Stimulated activated CD8-positive, alpha-beta memory T cell treated with anti-CD3 and anti-CD28 coated beads, Interleukin-12 subunit alpha, Interleukin-12 subunit beta, amount 100 ng/mL, for 24 hours (primary cell): ENCODE measurements around the gene SMIM35.
"Not testable (repeated sequence)": the region's sequence is repeated elsewhere in the genome, so short reads cannot be mapped to it uniquely, and the experiment has no call there.

Experiments used
- DNase-seq: peaks from one replicate; pipeline ENCODE4 v3.0.0-alpha.2; 2020; ENCODE audit errors: extremely low read depth

The SMIM35 gene

DNA sequence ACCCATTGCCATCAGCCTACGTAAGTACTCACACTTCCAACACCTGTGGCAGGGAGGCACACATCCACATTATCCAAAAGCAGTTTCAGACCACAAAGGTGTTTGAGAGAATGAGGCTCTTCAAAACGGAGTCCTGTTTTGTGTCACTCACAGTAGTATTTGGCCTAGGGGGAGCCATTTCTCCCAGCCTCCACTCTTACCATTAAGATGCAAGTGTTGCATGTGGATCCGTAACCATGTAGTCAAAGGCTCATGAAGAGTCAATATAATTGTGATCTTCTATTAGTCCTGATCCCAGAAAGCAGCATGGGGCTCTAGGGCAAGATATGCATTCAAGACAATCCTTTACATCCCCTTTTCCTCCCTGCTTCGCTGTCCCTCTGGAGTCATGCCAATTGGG, 59.1 kb downstream of the SMIM35 start:
- no peak for DNase-seq

DNA sequence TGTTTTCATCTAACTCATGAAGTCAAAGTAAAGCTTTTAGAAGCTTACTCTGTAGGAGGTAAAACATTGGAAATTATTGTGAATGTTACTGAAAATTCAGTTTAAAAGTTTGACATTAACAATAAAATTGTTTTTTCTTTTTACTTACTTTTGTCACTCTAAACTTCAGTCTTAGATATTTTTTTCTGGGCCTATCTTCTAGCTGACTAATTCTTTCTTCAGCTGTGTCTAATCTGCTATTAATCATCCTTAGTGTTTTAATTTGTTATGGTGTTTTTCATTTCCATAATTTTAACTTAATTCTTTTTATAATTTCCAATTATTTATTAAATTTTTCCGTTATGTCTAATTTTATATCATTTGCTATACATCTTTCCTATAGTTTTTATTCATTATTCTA, 65.6 kb downstream of the SMIM35 start:
- DNase-seq = no peak

- DNase-seq = no peak
Observed at GRCh38 chr11:118018401-118018800, 68.4 kb downstream of the SMIM35 start.

- no peak for DNase-seq
Observed at GRCh38 chr11:118017631-118018315, 69.0 kb downstream of the SMIM35 start.

GRCh38 chr11:118017111-118017510, 69.7 kb downstream of the SMIM35 start:
- DNase-seq = no peak

DNA sequence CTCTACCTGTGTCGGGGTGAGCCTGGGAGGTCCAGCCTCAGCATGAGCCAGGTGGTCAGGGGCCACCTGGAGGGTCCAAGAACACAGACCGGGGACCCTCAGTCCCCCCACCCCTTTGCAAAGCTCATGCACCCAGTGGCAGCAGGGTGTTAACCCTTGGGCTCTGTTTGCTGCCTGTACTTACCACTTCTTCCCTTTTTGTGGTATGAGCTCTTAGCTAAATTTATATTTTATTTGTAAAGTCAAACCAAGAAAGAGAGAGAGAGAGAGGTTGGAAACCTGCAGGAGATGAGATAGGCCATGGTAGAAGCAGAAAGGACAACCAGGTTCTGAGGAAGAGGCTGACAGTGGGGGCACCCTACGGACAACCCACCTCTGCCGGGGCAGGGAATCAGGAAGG, 70.7 kb downstream of the SMIM35 start:
- DNase-seq = no peak

GRCh38 chr11:118015385-118015841, 71.3 kb downstream of the SMIM35 start:
- no peak for DNase-seq

- DNase-seq = no peak
Observed at GRCh38 chr11:118014022-118014421, 72.7 kb downstream of the SMIM35 start.

GRCh38 chr11:118012083-118012669, 74.6 kb downstream of the SMIM35 start:
- no peak for DNase-seq

- DNase-seq = no peak
Observed at GRCh38 chr11:118010738-118011461, 75.9 kb downstream of the SMIM35 start.

- DNase-seq = no peak
Observed at GRCh38 chr11:118009864-118010737, 76.7 kb downstream of the SMIM35 start.

GRCh38 chr11:118008271-118008911, 78.4 kb downstream of the SMIM35 start:
- no peak for DNase-seq

- DNase-seq = not testable (repeated sequence)
Observed at GRCh38 chr11:118007563-118008270, 79.0 kb downstream of the SMIM35 start.

DNA sequence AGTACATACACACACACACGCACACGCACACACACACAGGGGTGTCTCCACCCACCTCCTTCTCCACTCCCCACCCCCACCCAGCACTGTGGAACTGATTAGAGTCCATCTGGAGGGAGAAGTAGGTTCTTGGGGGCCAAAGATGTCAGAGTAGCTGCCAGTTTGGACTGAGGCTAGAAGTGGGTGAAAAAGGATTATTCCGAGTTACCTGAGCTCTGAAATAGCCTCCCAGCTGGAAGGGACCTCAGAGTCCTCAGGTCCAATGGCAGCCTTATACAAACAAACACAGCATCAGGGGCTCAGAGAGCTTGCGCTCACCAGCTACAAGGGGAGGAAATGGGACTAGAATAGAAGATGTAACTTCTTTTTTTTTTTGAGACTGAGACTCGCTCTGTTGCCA, 79.7 kb downstream of the SMIM35 start:
- no peak for DNase-seq

- no peak for DNase-seq
Observed at GRCh38 chr11:118006153-118006534, 80.6 kb downstream of the SMIM35 start.

- DNase-seq = no peak
Observed at GRCh38 chr11:118005224-118006152, 81.3 kb downstream of the SMIM35 start.

DNA sequence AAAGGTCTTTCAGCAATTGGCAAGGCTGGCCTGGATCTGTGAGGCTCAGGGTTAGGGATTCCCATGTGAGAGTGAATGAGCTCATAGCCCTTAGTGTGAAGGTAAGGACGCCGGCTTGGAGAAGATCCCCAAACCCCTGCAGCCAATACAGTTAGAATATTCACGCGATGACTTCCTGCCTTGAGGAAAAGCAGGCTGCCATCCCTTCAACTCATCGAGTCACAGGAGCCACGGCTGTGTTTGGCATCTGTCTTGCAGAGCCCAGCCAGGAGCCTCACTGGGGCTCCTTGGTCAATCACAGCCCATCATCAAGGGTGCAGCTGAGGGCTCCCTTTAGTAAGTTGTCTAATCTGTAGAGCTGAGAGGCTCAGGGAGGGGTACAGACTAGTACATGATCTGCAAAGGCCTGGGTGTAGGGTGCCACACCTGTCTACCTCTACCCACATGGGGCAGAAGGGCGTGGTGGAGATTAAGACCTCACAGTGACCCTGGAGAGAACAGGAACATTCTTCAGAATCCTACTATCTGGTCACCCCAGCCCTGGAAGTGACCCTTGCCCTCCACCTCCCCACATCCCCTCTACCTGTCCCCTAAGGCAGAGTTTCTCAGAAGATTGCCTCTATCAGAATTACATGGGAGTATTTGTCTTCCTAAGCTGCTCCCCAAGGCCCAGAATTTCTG, 82.1 kb downstream of the SMIM35 start:
- DNase-seq = no peak

DNA sequence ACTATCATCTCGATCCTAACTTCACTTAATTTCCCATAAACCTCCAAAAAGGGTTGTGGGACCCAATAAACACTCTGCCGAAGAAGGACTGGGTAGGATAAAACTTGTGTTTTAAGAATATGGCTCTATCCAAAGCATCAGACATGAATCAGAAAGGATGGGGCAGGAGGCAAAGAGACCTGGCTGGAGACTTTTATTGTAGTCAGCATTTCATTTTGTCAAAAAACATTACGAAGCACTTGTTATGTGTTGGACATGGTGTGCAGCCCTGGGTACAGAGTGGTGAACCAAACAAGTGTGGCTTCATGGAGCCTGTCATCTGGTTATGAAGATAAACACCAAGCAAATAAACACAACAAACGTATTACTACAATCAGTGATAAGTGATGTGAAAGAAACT, 83.3 kb downstream of the SMIM35 start:
- DNase-seq = no peak
